ENCODE measurements around the gene DSTYK.
A peak's percentile ranks its signal among the peaks of the same experiment; 100 is the strongest.

Gene DSTYK

GRCh38 chr1:205121660-205122488 is 89.6 kb downstream of the DSTYK start, which contains the start of gene RBBP5:
Gene RBBP5, minus strand, starts transcription at chr1:205121978. Its CDS starts 105 bp downstream, at chr1:205121873.
- DNase-seq, result peak; percentile 98

GRCh38 chr1:205118752-205119151 is 92.8 kb downstream of the DSTYK start:
- no peak for DNase-seq

- no peak for DNase-seq
Measured at GRCh38 chr1:205111354-205111753, 100.1 kb downstream of the DSTYK start.

DNA sequence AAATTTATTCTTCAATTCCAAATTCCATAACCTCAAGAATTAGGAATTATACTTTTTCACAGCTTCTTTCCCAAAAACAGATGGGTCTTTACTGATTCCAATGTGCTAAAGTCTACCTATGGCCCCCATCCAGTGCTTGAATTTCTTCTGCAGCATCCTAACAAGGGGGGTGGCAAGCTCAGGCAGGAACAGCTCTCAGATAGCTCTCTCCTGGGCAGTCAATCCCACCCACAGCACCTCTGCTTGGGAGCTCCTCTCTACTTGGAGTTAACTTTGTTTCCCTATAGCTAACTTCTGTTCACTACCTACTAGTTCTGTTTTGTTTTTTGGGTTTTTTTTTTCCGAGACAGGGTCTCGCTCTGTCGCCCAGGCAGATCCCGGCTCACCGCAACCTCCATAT is 101.8 kb downstream of the DSTYK start:
- DNase-seq, result no peak

DNA sequence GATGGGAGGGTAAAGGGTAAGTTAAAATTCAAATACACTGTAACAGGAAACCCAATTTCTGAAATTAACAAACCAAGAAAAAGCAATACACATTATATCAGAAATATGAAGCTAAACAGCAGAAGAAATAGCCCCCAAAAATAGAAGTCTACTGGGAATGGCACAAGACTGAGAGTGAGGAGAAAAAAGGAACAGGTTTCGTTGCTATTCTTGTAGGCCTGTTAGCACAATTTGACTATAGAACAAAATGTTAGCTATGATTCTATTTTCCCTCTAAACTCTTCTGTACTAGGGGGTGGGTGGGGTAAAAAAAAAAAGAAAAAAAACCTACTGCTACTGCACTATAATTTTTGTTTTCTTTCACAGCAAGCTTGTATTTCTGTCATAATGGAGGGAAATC is 102.2 kb downstream of the DSTYK start:
- DNase-seq, result no peak

DNA sequence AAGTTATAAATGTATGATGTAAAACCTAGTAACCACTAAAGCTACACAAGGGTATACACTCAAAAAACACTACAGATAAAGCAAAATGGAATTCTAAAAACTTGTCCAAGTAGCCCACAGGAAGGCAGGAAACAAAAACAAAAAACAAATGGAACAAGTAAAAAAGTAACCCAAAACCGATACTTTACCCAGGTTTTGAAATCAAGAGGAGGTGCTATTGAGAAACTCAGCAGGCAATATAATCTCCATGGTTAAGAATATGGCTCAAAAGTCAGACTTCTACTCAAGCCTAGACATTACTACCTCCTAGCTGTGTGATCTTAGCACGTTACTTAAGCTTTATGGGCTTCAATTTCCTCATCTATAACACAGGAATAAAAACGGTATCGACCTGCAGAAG is 103.0 kb downstream of the DSTYK start:
- no peak for DNase-seq

DNA sequence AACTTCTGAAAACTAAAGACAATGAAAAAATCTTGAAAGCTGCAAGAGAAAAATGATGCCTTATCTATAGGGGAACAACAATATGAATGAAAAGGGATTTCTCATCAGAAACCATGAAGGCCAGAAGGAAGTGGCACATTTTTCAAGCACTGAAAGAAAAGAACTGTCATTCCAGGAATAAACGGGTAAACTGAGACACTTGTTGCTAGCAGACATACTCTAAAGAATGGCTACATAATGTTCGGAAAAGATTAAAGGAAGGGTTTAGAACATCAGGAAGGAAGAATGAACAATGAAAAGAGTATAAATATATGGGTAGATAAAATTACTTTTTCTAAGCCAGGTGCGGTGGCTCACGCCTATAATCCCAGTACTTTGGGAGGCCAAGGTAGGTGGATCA is 104.2 kb downstream of the DSTYK start:
- DNase-seq, result no peak

DNA sequence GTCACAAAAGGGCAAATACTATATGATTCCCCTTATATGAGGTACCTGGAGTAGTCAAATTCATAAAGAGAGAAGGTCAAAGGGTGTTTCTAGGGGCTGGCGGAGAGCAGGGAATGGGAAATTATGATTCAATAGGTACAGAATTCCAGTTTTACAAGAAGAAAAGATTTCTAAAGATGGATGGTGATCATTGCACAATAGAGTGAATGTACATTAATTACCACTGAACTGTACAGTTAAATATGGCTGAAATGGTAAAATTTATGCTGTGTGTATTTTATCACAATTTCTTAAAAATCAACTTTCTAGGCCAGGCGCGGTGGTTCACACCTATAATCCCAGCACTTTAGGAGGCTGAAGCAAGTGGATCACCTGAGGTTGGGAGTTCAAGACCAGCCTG is 109.1 kb downstream of the DSTYK start:
- no peak for DNase-seq

- DNase-seq, result no peak
Measured at GRCh38 chr1:205098242-205098641, 113.3 kb downstream of the DSTYK start.

DNA sequence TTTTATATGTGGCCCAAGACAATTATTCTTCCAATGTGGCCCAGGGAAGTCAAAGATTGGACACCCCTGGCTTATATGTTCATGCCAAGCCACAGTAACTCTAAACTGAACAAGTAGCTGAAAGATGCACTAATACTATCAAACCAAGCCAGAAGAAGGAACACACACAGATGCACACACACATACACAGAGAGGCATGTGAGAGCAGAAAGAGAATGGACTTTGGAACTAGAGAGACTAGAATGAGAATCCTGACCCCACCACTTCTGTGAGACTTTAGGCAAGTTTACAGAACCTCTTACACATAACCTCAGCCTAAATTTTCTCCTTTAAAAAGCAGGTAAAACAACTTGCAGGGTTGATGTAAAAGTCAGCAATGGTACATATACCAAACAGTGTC is 116.1 kb downstream of the DSTYK start:
- no peak for DNase-seq

All from DMS153 (cell line).